MCF 10A (cell line): ENCODE results near the gene PLXDC2. TPM values are rescaled to one million over a fixed set of nuclear protein-coding genes. Genes with fewer than 3 reads are reported as not detected.

Experiments used
- BruUV-seq: library from RNA; stranded (reverse); fragments of 400-500 nt; replicated peaks from 2 replicates; lab custom pipeline; 2021; lab: Mats Ljungman, UMichigan
- CTCF ChIA-PET: fragments of 300-600 bp; sonication (Branson Sonifier 250); formaldehyde crosslinking; extraction: SDS; loops from one replicate; lab custom pipeline; 2021; ENCODE audit warnings: antibody characterized with exemption, inconsistent platforms; lab: Yijun Ruan, JAX
- POLR2A ChIA-PET: fragments of 300-600, 350-650 bp; sonication (Branson Sonifier 250); formaldehyde crosslinking; extraction: SDS; loops from one replicate; lab custom pipeline; 2020; ENCODE audit warnings: antibody characterized with exemption, inconsistent platforms; lab: Yijun Ruan, JAX
- DNase-seq: peaks from one replicate; pipeline ENCODE4 v3.0.0-alpha.2; 2018; ENCODE audit not compliant: unreplicated experiment
- H3K27ac Mint-ChIP-seq: one replicate; pipeline ENCODE4 v1.8.0; 2022; ENCODE audit warnings: mild to moderate bottlenecking, low read depth, mixed read lengths; ENCODE audit not compliant: unreplicated experiment
- H3K27me3 Mint-ChIP-seq: one replicate; pipeline ENCODE4 v1.8.0; 2022; ENCODE audit warnings: mixed read lengths; ENCODE audit not compliant: insufficient read depth, unreplicated experiment
- H3K36me3 Mint-ChIP-seq: one replicate; pipeline ENCODE4 v1.8.0; 2022; ENCODE audit warnings: mild to moderate bottlenecking, moderate library complexity, mixed read lengths; ENCODE audit not compliant: insufficient read depth, unreplicated experiment
- H3K4me1 Mint-ChIP-seq: one replicate; pipeline ENCODE4 v1.8.0; 2022; ENCODE audit warnings: mixed read lengths; ENCODE audit not compliant: insufficient read depth, unreplicated experiment
- H3K4me3 Mint-ChIP-seq: one replicate; pipeline ENCODE4 v1.8.0; 2022; ENCODE audit warnings: mild to moderate bottlenecking, moderate library complexity, mixed read lengths; ENCODE audit not compliant: unreplicated experiment
- H3K9me3 Mint-ChIP-seq: one replicate; pipeline ENCODE4 v1.8.0; 2022; ENCODE audit warnings: mixed read lengths; ENCODE audit not compliant: unreplicated experiment
- CTCF ChIP-seq: fragments of 200-600 bp; IDR thresholded peaks from one replicate; pipeline ENCODE4 v1.8.0; 2022; ENCODE audit warnings: antibody characterized with exemption, mild to moderate bottlenecking; ENCODE audit not compliant: unreplicated experiment
- intact Hi-C: fragments of 100-400 bp; cut with micrococcal nuclease; formaldehyde crosslinking; loops from 2 replicates; pipeline ENCODE4 v1.14.1; 2022
- total RNA-seq: library from RNA; stranded (reverse); gene quantifications from 2 replicates; pipeline ENCODE4 v1.2.3, GENCODE V29; 2022

Gene PLXDC2
- total RNA-seq, 1 experiment from 2014 or later, result 23.3 TPM

GRCh38 chr10:20240643-20241042 lies 424.4 kb downstream of the PLXDC2 start:
- no peak for DNase-seq
- TF ChIP-seq CTCF, result no peak
- Mint-ChIP-seq H3K27me3 (no peaks in the 10 kb centered on the region), H3K27ac (no peak overlapping the region), H3K36me3 (no peaks in the 10 kb centered on the region), H3K4me3 (no peak overlapping the region), H3K4me1 (no peaks in the 10 kb centered on the region), H3K9me3 (no peaks in the 10 kb centered on the region)
- BruUV-seq, result no TSS peak
- ChIA-PET POLR2A (no interaction called here), CTCF (no interaction called here)
- intact Hi-C loops, result no loop called here

DNA sequence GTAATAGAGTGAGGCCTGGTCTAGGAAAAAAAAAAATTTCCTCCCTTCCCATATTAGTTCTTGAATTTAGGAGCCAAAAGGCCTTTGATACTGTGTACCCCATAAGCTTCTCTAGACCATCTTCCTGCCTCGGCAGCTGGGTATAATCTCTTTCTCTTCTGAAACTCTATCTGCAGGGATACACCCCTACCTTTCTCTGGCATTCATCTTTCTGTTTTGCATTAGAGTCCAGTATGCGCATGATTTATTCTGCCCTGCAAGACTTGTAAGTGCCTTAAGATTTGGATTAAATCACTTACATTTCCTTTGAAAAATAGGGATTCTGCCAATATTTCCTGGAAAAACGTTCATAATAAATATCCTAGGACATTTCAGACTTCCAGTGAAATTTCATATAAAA lies 431.2 kb downstream of the PLXDC2 start:
- no peak for DNase-seq
- ChIA-PET POLR2A (no interaction called here), CTCF (no interaction called here)
- H3K4me3 Mint-ChIP-seq, result no peak overlapping the region
- no peak overlapping the region for H3K27ac Mint-ChIP-seq
- no TSS peak for BruUV-seq
- H3K27me3 Mint-ChIP-seq, result no peaks in the 10 kb centered on the region
- H3K9me3 Mint-ChIP-seq, result no peaks in the 10 kb centered on the region
- no peaks in the 10 kb centered on the region for H3K4me1 Mint-ChIP-seq
- no peak for TF ChIP-seq CTCF
- peaks cover 7% of the 10 kb centered on the region for H3K36me3 Mint-ChIP-seq
- intact Hi-C loops, result no loop called here

GRCh38 chr10:20247891-20248708 lies 431.9 kb downstream of the PLXDC2 start:
- BruUV-seq, result no TSS peak
- POLR2A ChIA-PET, result no interaction called here
- no peak for DNase-seq
- intact Hi-C loops, result no loop called here
- no peak for TF ChIP-seq CTCF
- Mint-ChIP-seq H3K9me3 (no peaks in the 10 kb centered on the region), H3K27ac (no peak overlapping the region), H3K36me3 (peaks cover 7% of the 10 kb centered on the region), H3K27me3 (no peaks in the 10 kb centered on the region), H3K4me3 (no peak overlapping the region), H3K4me1 (no peaks in the 10 kb centered on the region)
- CTCF ChIA-PET, result no interaction called here

DNA sequence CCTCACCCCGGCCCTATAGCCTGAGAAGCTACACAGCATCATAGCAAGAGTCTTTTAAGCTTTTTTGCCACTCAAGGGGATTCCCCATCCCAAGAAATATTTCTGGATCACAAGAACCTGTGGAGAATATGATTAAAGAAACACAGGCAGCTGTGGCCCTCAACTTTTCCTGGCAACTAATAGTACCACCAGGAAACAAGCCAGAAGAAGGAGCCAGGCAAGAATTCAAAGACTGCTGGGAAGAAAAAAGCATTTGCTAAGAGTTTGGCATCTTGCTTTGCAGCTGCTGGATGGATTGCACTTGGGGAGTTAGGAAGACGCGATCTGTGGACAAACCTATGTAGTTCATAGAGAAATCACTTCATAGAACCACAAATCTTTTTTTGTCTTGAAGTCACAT lies 437.8 kb downstream of the PLXDC2 start:
- no peak for TF ChIP-seq CTCF
- Mint-ChIP-seq H3K27ac (no peak overlapping the region), H3K27me3 (no peaks in the 10 kb centered on the region), H3K4me3 (no peak overlapping the region), H3K36me3 (peaks cover 13% of the 10 kb centered on the region), H3K9me3 (no peaks in the 10 kb centered on the region), H3K4me1 (peaks cover 6% of the 10 kb centered on the region)
- no TSS peak for BruUV-seq
- CTCF ChIA-PET, result interaction anchor here (0.6 to 1.0 kb wide), 3 partner anchors 8 to 436 kb away, joined by 3 to 4 read pairs (median 3); no protein-coding TSS in a partner anchor
- intact Hi-C loops, result no loop called here
- POLR2A ChIA-PET, result no interaction called here
- no peak for DNase-seq
